GM18511 (cell line): Measurements from ENCODE around the gene TEKT5.

Experiments
- ATAC-seq: cut with Tn5 transposase; IDR thresholded peaks from one replicate; pipeline ENCODE4 v1.9.1; 2021; ENCODE audit warnings: mild to moderate bottlenecking, moderate library complexity; ENCODE audit not compliant: unreplicated experiment

Gene TEKT5

GRCh38 chr16:10581507-10581906, 113.2 kb downstream of the TEKT5 start:
- ATAC-seq, result no peak

GRCh38 chr16:10580883-10581247, 113.9 kb downstream of the TEKT5 start:
- no peak for ATAC-seq

- ATAC-seq, result no peak
Measured at GRCh38 chr16:10579965-10580882, 114.5 kb downstream of the TEKT5 start, which contains the start of gene EMP2. EMP2 (minus strand) TSS chr16:10580598; CDS start chr16:10547617, 32,981 bp downstream.

GRCh38 chr16:10579575-10579964, 115.2 kb downstream of the TEKT5 start:
- ATAC-seq, result no peak

GRCh38 chr16:10578474-10579316, 116.0 kb downstream of the TEKT5 start:
- no peak for ATAC-seq
